ENCODE data around the gene LRBA.

The LRBA gene

GRCh38 chr4:150261571-150261970, 753.5 kb downstream of the LRBA start:
- Histone ChIP-seq H3K14ac (ENCODE audit: low read length in 2 of 2) (no peak overlapping the region), H3K4me2 (ENCODE audit: low read length, poor library complexity, severe bottlenecking) (no peak overlapping the region), H3K23ac (ENCODE audit: low read length in 2 of 2) (no peak overlapping the region), H2BK120ac (ENCODE audit: low read depth, low read length) (no peak overlapping the region), H3K18ac (ENCODE audit: low read depth in 1 of 2, low read length in 2 of 2) (no peak overlapping the region), H3K4ac (ENCODE audit: low read depth in 1 of 2, low read length in 2 of 2) (no peak overlapping the region), H3K4me3 (ENCODE audit: insufficient read depth in 1 of 2, low read depth in 1 of 2, low read length in 2 of 2) (no peak overlapping the region), H3K36me3 (ENCODE audit: control insufficient read depth in 1 of 2, insufficient read depth in 2 of 2, low read depth in 1 of 2, low read length in 2 of 2) (peaks cover 4 to 23% of the 10 kb centered on the region in 2 experiments), H2BK12ac (ENCODE audit: low read length in 2 of 2) (no peak overlapping the region), H3K9me3 (ENCODE audit: control insufficient read depth, low read length) (no peaks in the 10 kb centered on the region), H2BK5ac (ENCODE audit: low read depth, low read length, poor library complexity, severe bottlenecking) (no peak overlapping the region), H3K79me1 (replicated peaks; ENCODE audit: low read length, poor library complexity, severe bottlenecking) (peaks cover 9% of the 10 kb centered on the region), H4K91ac (ENCODE audit: low read length) (no peak overlapping the region), H4K8ac (ENCODE audit: low read length) (no peak overlapping the region), H3K9ac (ENCODE audit: low read length) (no peak overlapping the region), H2BK15ac (ENCODE audit: low read depth, poor library complexity, severe bottlenecking) (no peak overlapping the region), H2AFZ (ENCODE audit: low read depth, low read length) (no peak overlapping the region), H3K4me1 (ENCODE audit: control insufficient read depth, insufficient read depth, low read depth, low read length) (peaks cover 8% of the 10 kb centered on the region), H2AK5ac (ENCODE audit: low read length, severe bottlenecking) (no peak overlapping the region), H3K27me3 (ENCODE audit: control insufficient read depth in 1 of 2, insufficient read depth in 1 of 2, low read length in 2 of 2) (no peaks in the 10 kb centered on the region), H3K27ac (ENCODE audit: low read length, poor library complexity, severe bottlenecking) (peak overlapping the region; percentile 10)
- WGBS: 100% methylated on average over 1 of the region's 2 CpGs
- DNase-seq: no peak

- no peak for DNase-seq
- peak overlapping the region; percentile 16 for H4K8ac ChIP-seq (ENCODE audit: low read length)
- no peak overlapping the region for H3K18ac ChIP-seq (ENCODE audit: low read depth in 1 of 2, low read length in 2 of 2)
- H2BK12ac ChIP-seq (ENCODE audit: low read length in 2 of 2): no peak overlapping the region
- no peak overlapping the region for H3K4ac ChIP-seq (ENCODE audit: low read depth in 1 of 2, low read length in 2 of 2)
- no peaks in the 10 kb centered on the region for H3K27me3 ChIP-seq (ENCODE audit: control insufficient read depth in 1 of 2, insufficient read depth in 1 of 2, low read length in 2 of 2)
- no peak overlapping the region for H2AFZ ChIP-seq (ENCODE audit: low read depth, low read length)
- H3K36me3 ChIP-seq (ENCODE audit: control insufficient read depth in 1 of 2, insufficient read depth in 2 of 2, low read depth in 1 of 2, low read length in 2 of 2): peaks cover 0 to 32% of the 10 kb centered on the region in 2 experiments
- H2BK15ac ChIP-seq (ENCODE audit: low read depth, poor library complexity, severe bottlenecking): no peak overlapping the region
- H2BK120ac ChIP-seq (ENCODE audit: low read depth, low read length): no peak overlapping the region
- H3K23ac ChIP-seq (ENCODE audit: low read length in 2 of 2): no peak overlapping the region
- no peak overlapping the region for H3K9ac ChIP-seq (ENCODE audit: low read length)
- H3K14ac ChIP-seq (ENCODE audit: low read length in 2 of 2): no peak overlapping the region
- no peak overlapping the region for H3K4me2 ChIP-seq (ENCODE audit: low read length, poor library complexity, severe bottlenecking)
- peaks cover 7% of the 10 kb centered on the region for H3K79me1 ChIP-seq (replicated peaks; ENCODE audit: low read length, poor library complexity, severe bottlenecking)
- peaks cover 11% of the 10 kb centered on the region for H3K4me1 ChIP-seq (ENCODE audit: control insufficient read depth, insufficient read depth, low read depth, low read length)
- H3K27ac ChIP-seq (ENCODE audit: low read length, poor library complexity, severe bottlenecking): no peak overlapping the region
- no peak overlapping the region for H2AK5ac ChIP-seq (ENCODE audit: low read length, severe bottlenecking)
- H4K91ac ChIP-seq (ENCODE audit: low read length): no peak overlapping the region
- H2BK5ac ChIP-seq (ENCODE audit: low read depth, low read length, poor library complexity, severe bottlenecking): no peak overlapping the region
- H3K4me3 ChIP-seq (ENCODE audit: insufficient read depth in 1 of 2, low read depth in 1 of 2, low read length in 2 of 2): no peak overlapping the region
- no peaks in the 10 kb centered on the region for H3K9me3 ChIP-seq (ENCODE audit: control insufficient read depth, low read length)
- WGBS: 86% methylated on average over 8 of the region's 8 CpGs
These were observed 755.1 kb downstream of the LRBA start for GRCh38 chr4:150259861-150260567.

GRCh38 chr4:150258569-150258968, 756.5 kb downstream of the LRBA start:
- no peak for DNase-seq
- WGBS: 91% methylated on average over 6 of the region's 6 CpGs
- H3K36me3 ChIP-seq (ENCODE audit: control insufficient read depth in 1 of 2, insufficient read depth in 2 of 2, low read depth in 1 of 2, low read length in 2 of 2): peaks cover 0 to 42% of the 10 kb centered on the region in 2 experiments
- H3K4me3 ChIP-seq (ENCODE audit: insufficient read depth in 1 of 2, low read depth in 1 of 2, low read length in 2 of 2): no peak overlapping the region
- H3K4ac ChIP-seq (ENCODE audit: low read depth in 1 of 2, low read length in 2 of 2): no peak overlapping the region
- peaks cover 10% of the 10 kb centered on the region for H3K4me1 ChIP-seq (ENCODE audit: control insufficient read depth, insufficient read depth, low read depth, low read length)
- H3K79me1 ChIP-seq (replicated peaks; ENCODE audit: low read length, poor library complexity, severe bottlenecking): peaks cover 6% of the 10 kb centered on the region
- no peak overlapping the region for H3K9ac ChIP-seq (ENCODE audit: low read length)
- no peak overlapping the region for H2BK15ac ChIP-seq (ENCODE audit: low read depth, poor library complexity, severe bottlenecking)
- H4K8ac ChIP-seq (ENCODE audit: low read length): no peak overlapping the region
- no peak overlapping the region for H2AFZ ChIP-seq (ENCODE audit: low read depth, low read length)
- no peak overlapping the region for H3K18ac ChIP-seq (ENCODE audit: low read depth in 1 of 2, low read length in 2 of 2)
- H3K9me3 ChIP-seq (ENCODE audit: control insufficient read depth, low read length): no peaks in the 10 kb centered on the region
- no peak overlapping the region for H2BK12ac ChIP-seq (ENCODE audit: low read length in 2 of 2)
- no peak overlapping the region for H2AK5ac ChIP-seq (ENCODE audit: low read length, severe bottlenecking)
- H2BK120ac ChIP-seq (ENCODE audit: low read depth, low read length): no peak overlapping the region
- H3K27me3 ChIP-seq (ENCODE audit: control insufficient read depth in 1 of 2, insufficient read depth in 1 of 2, low read length in 2 of 2): no peaks in the 10 kb centered on the region
- H4K91ac ChIP-seq (ENCODE audit: low read length): no peak overlapping the region
- no peak overlapping the region for H3K23ac ChIP-seq (ENCODE audit: low read length in 2 of 2)
- H3K27ac ChIP-seq (ENCODE audit: low read length, poor library complexity, severe bottlenecking): no peak overlapping the region
- no peak overlapping the region for H2BK5ac ChIP-seq (ENCODE audit: low read depth, low read length, poor library complexity, severe bottlenecking)
- H3K14ac ChIP-seq (ENCODE audit: low read length in 2 of 2): no peak overlapping the region
- H3K4me2 ChIP-seq (ENCODE audit: low read length, poor library complexity, severe bottlenecking): no peak overlapping the region

GRCh38 chr4:150256841-150257730, 758.0 kb downstream of the LRBA start:
- no peaks in the 10 kb centered on the region for H3K27me3 ChIP-seq (ENCODE audit: control insufficient read depth in 1 of 2, insufficient read depth in 1 of 2, low read length in 2 of 2)
- no peak overlapping the region for H3K4me3 ChIP-seq (ENCODE audit: insufficient read depth in 1 of 2, low read depth in 1 of 2, low read length in 2 of 2)
- no peak overlapping the region for H2AFZ ChIP-seq (ENCODE audit: low read depth, low read length)
- H3K4me2 ChIP-seq (ENCODE audit: low read length, poor library complexity, severe bottlenecking): no peak overlapping the region
- H2BK12ac ChIP-seq (ENCODE audit: low read length in 2 of 2): no peak overlapping the region
- H2BK15ac ChIP-seq (ENCODE audit: low read depth, poor library complexity, severe bottlenecking): no peak overlapping the region
- peaks cover 0 to 48% of the 10 kb centered on the region in 2 experiments for H3K36me3 ChIP-seq (ENCODE audit: control insufficient read depth in 1 of 2, insufficient read depth in 2 of 2, low read depth in 1 of 2, low read length in 2 of 2)
- H3K4me1 ChIP-seq (ENCODE audit: control insufficient read depth, insufficient read depth, low read depth, low read length): peaks cover 8% of the 10 kb centered on the region
- no peak overlapping the region for H4K91ac ChIP-seq (ENCODE audit: low read length)
- no peak overlapping the region for H2BK5ac ChIP-seq (ENCODE audit: low read depth, low read length, poor library complexity, severe bottlenecking)
- H3K14ac ChIP-seq (ENCODE audit: low read length in 2 of 2): no peak overlapping the region
- no peak overlapping the region for H3K23ac ChIP-seq (ENCODE audit: low read length in 2 of 2)
- H3K4ac ChIP-seq (ENCODE audit: low read depth in 1 of 2, low read length in 2 of 2): no peak overlapping the region
- no peak overlapping the region for H3K9ac ChIP-seq (ENCODE audit: low read length)
- WGBS: 88% methylated on average over 25 of the region's 25 CpGs
- H4K8ac ChIP-seq (ENCODE audit: low read length): no peak overlapping the region
- H2BK120ac ChIP-seq (ENCODE audit: low read depth, low read length): no peak overlapping the region
- no peak overlapping the region for H3K27ac ChIP-seq (ENCODE audit: low read length, poor library complexity, severe bottlenecking)
- H3K9me3 ChIP-seq (ENCODE audit: control insufficient read depth, low read length): no peaks in the 10 kb centered on the region
- no peak overlapping the region for H2AK5ac ChIP-seq (ENCODE audit: low read length, severe bottlenecking)
- no peak for DNase-seq
- H3K79me1 ChIP-seq (replicated peaks; ENCODE audit: low read length, poor library complexity, severe bottlenecking): no peaks in the 10 kb centered on the region
- H3K18ac ChIP-seq (ENCODE audit: low read depth in 1 of 2, low read length in 2 of 2): no peak overlapping the region
